GM19023 (cell line): ENCODE results near the gene TOGARAM2.

ENCODE experiments used
- ATAC-seq: cut with Tn5 transposase; IDR thresholded peaks from one replicate; pipeline ENCODE4 v1.9.1; 2021; ENCODE audit warnings: mild to moderate bottlenecking, moderate library complexity; ENCODE audit not compliant: unreplicated experiment

TOGARAM2 gene

GRCh38 chr2:29017716-29018435, 36.8 kb downstream of the TOGARAM2 start:
- ATAC-seq, result no peak

GRCh38 chr2:29021886-29022285, 40.8 kb downstream of the TOGARAM2 start:
- ATAC-seq, result no peak

- no peak for ATAC-seq
These were observed 41.6 kb downstream of the TOGARAM2 start for GRCh38 chr2:29022679-29023078.

- no peak for ATAC-seq
These were observed 42.1 kb downstream of the TOGARAM2 start for GRCh38 chr2:29023188-29023587.

GRCh38 chr2:29024882-29025430, 43.9 kb downstream of the TOGARAM2 start:
- no peak for ATAC-seq

GRCh38 chr2:29025711-29026110, 44.6 kb downstream of the TOGARAM2 start:
- no peak for ATAC-seq

DNA sequence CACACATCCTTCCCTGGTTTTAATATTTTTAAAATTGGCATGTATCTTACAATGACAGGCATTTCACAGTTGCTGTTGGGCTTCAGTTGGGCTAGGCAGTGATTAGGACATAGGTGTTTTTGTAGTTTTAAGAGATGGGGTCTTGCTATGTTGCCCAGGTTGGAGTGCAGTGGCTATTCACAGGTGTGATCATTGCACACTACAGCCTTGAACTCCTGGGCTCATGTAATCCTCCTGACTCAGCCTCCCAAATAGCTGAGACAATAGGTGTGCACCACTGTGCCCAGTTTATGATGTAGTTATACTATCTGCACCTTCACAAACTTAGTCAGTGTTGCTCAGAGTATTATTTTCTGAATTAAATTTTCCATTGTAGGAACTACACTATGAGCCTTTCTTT, 49.9 kb downstream of the TOGARAM2 start:
- no peak for ATAC-seq

DNA sequence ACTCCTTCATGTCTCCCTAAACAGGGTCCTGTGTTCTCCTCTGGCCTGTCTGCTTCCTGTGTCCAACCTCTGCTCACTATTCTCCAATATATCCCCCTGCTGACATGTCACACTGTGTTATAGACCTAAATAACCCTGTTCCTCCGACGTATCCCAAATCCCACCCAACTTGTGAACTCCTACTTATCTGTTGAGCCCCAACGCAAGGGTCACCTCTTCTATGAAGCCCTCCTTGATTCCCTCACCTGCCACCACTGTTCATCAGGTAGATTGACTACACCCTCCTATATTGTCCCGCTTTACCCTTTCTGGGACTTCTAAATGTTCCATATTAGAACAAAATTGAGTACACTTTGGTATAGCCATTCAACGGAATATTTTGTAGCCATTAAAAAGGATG, 51.1 kb downstream of the TOGARAM2 start:
- no peak for ATAC-seq

GRCh38 chr2:29033172-29033571, 52.1 kb downstream of the TOGARAM2 start:
- ATAC-seq, result no peak

GRCh38 chr2:29033656-29034055, 52.6 kb downstream of the TOGARAM2 start:
- no peak for ATAC-seq

DNA sequence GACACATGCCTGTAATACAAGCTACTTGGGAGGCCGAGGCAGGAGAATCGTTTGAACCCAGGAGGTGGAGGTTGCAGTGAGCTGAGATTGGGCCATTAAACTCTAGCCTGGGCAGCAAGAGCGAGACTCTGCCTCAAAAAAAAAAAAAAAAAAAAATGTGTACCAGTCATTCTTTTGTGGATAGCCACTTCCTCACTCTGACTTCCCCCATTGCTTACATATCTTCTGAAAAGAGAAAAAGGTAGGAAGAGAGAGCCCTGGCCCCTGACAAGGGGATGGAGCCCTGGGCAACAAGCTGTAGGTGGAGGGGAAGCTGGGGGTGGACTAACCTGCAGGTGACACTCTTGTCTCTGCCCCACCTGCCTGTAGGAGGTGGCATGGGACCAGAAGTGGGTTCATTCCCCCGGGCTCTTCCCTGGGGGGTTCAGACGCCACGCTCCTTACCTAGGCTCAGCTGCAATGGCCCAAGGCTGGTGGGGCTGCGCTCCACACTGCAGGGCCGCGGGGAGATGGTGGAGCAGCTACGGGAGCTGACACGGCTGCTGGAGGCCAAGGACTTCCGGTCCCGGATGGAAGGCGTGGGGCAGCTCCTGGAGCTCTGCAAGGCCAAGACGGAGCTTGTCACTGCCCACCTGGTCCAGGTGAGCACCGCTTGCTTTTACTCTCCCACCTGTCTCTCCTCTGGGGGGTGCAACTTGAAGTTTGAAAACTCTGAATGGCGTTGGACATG, 54.1 kb downstream of the TOGARAM2 start:
- no peak for ATAC-seq

GRCh38 chr2:29039718-29040480, 58.8 kb downstream of the TOGARAM2 start:
- ATAC-seq, result no peak

DNA sequence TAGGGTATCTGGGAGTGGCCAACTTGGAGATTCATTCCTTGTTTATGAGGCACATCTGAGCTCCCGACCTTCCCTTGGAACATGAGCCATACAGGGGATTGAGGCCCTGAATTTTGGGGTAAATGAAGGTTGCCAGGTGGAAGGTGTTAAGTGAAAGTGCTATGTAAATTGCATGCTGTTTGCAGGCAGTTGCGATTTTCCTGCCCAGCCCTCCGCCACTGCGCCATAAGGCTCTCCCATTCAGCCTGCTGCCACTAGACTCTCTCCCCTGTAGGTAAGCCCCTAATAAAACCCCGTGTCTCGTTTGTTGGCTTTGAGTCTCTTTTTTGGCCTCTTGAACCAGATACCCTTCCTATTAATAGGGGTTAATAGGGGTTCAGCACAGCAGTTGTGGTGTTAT, 59.5 kb downstream of the TOGARAM2 start:
- no peak for ATAC-seq

DNA sequence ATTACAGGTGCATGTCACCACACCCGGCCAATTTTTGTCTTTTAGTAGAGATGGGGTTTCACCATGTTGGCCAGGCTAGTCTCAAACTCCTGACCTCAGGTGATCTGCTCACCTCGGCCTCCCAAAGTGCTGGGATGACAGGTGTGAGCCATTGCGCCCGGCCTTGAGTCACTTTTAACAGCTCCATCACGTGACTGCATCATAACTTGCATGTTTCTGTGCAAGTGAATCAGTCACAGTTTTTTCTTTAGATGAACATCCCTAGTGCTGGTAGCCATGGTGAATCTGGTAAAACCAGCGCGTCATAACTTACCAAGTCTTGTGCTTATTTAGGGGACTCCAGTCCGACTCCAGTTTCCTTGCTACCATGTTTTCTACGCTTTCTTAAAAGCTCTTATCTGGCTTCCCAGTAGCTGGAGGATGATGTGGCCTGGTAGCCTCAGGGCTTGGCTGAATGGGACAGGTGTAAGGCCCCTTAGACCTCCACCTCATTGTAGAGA, 60.1 kb downstream of the TOGARAM2 start:
- no peak for ATAC-seq

DNA sequence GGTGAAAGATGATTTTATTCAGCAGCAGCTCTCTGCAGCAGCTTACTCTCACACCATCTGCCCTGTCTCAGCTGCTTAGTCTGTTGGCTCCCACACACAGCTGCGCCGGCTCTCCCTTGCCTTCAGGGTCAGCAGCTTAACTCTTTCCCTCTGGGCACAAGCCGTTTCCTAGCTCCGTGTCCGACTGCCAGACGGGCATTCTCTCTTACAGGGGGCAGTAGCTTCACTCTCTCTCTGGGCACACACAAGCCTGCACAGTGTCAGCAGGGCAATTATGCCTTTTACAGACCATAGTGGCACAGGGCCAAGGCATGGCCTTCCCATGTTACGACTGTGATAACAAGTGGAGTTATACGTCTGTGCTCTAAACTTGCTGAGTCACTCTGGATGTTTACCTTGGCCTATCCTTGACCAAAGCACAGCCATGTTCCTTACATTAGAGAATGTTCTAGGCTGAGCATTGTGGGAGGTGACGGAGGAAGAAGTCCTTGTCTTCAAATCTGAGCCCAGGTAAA, 61.5 kb downstream of the TOGARAM2 start:
- no peak for ATAC-seq

DNA sequence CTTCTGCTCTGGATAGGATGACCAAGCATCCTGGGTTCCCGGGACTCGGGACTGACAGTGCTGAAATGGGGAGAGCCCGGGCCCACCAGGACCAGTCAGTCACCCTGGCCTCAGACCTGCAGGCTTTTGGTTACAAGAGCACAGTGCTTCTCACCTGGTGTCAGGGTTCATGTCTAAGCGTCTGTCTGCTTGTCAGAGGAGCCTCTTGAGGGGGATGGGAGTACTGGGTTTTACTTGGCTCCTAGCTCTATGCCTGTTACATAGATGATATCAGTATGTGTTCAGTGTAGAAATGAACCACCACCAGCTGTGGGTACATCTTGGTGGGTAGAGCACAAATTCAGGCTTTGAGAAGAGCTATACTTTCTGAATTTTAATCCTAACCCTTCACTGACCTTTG, 63.4 kb downstream of the TOGARAM2 start:
- ATAC-seq, result no peak

DNA sequence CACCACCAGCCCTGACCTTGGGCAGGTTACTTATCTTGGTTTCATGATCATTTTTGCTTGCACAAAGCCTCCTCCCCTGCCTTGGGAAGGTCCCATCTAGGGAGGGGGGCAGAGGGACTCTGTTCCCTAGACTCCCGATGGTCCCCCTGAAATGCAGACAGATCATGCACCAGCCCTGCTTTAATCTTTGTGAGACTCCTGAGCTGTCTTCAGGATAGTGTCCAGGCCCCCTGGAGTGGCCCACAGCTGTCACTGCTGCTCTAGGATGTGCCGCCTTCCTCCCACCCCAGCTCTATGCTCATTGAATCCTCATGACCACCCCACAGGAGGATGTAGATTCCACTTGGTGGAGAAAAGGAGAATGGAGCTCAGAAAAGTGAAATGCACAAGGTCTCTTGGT, 65.2 kb downstream of the TOGARAM2 start:
- ATAC-seq, result no peak

DNA sequence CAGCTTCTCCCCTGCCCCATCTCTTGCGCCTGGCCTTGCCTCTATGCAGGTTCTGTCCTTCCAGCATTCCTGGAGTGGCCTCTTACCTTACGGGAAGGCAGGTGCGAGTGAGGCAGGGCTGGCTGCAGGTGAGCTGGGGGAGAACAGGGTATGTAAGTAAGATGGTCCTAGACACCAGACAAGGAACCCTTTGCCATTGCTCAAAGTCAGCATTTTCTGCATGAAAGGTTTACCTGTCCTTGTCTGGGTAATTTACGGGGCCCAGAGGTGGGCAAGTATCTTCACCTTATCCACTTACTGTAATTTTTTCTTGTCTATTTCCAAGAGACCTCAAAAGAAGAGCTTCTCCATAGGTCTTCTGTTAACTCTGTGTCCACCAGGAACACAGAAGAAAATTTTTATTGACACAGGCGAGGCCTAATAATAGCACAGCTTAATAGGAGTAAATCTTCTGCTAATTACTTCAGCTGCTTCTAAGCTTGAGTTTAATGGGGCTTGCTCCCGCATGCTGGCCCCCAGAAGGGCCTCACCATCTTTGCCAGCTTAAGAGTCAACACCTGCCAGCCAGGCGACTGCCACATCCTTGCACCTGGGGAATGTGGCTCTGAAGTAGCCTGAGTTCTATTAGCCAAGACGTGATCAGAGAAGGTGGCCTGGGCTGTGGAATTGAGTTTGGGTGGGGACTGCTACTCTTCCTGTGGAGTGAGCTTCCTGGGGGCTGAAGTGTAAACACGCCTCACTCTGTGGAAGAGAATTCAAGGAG, 66.2 kb downstream of the TOGARAM2 start:
- ATAC-seq, result no peak

DNA sequence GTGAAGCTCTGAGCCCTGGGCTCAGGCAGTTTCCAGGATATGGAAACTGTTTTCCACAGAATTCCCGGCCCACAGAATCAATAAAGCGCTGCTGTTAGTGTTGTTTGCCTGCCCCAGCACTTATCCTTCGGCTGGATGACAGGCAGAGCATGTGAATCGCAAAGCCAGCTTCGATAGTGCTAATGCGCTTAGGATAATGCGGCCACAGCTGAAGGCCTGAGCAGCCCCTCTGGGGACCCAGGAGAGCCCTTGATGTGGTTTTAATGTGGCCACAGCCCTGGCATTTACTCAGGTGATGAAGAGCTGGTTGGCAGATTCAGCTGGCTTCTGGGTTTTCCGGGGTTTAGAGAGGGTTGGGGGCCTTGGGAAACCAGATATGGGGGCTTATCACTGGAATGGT, 69.5 kb downstream of the TOGARAM2 start:
- no peak for ATAC-seq

DNA sequence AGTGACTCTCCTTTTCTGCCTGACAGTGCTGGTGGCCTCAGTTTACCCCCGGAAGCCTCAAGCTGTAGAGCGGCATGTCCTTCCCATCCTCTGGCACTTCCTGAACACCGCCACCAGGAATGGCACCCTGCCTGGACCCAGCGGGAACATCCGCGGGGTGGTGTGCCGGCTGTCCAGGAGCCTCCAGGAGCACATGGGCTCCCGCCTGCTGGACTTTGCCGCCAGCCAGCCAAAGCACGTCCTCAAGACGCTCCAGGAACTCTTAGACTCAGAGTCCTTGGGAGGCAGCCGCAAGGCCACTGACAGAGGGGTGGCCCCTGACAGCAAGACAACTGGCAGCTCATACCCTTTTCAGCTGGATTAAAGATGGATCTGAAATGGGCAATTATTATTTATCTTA, 70.6 kb downstream of the TOGARAM2 start:
- no peak for ATAC-seq
